Measurements from ENCODE around the gene BICRA. TPM values are rescaled to one million over a fixed set of nuclear protein-coding genes. Genes with fewer than 3 reads are reported as not detected.
"Not testable (repeated sequence)": the region's sequence is repeated elsewhere in the genome, so short reads cannot be mapped to it uniquely, and the experiment has no call there.

BICRA gene
- total RNA-seq, 1 donor from 2014 or later = 17.1 TPM

DNA sequence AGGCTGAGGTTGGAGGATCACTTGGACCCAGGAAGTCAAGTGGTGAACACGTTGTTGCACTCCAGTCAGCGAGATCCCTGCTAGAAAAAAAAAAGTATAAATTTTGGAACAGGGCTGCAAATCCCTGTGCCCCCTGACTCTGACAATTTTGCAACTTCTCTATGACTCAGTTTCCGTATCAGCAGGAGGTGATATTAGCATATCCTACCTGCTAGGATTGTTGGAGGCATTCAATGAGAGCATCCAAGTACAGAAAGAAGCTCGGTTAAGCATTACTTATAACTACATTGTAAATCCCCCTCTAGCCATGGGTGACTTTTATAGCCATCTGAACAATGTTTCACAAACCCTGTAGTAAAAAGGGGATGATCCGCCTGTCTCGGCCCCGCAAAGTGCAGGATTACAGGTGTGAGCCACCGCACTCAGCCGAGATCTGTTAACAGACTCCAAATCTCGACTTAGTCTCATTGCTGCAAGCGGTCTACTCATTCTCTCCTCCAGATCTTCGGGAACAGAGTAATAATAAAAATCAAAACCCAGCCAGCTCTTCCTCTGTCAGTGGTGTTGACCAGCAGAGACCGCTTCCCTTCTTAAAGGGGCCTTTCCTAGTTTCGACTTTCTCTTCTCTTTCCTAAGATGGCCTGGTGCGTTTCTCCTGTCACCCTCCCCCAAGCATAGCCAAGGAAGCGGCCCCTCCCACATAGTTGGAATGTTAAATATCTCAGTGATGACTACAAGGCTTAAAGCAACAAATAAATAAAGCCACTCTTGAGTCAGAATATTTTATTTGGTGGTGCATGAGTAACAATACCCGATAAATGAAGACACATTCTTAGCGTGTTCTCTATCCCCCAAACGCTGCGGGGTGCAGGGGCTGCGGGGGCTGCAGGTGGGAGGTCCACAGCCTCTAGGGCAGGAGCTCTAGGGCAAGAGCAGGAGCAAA, 10.3 kb upstream of the BICRA start:
- TF ChIP-seq, protein P1, sequence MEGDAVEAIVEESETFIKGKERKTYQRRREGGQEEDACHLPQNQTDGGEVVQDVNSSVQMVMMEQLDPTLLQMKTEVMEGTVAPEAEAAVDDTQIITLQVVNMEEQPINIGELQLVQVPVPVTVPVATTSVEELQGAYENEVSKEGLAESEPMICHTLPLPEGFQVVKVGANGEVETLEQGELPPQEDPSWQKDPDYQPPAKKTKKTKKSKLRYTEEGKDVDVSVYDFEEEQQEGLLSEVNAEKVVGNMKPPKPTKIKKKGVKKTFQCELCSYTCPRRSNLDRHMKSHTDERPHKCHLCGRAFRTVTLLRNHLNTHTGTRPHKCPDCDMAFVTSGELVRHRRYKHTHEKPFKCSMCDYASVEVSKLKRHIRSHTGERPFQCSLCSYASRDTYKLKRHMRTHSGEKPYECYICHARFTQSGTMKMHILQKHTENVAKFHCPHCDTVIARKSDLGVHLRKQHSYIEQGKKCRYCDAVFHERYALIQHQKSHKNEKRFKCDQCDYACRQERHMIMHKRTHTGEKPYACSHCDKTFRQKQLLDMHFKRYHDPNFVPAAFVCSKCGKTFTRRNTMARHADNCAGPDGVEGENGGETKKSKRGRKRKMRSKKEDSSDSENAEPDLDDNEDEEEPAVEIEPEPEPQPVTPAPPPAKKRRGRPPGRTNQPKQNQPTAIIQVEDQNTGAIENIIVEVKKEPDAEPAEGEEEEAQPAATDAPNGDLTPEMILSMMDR (IDR thresholded peaks at IDR 0.05) = no peak
- Mint-ChIP-seq H3K4me1 (ENCODE audit: unreplicated experiment) (peaks cover 26% of the 10 kb centered on the region), H3K9me3 (ENCODE audit: unreplicated experiment) (no peaks in the 10 kb centered on the region), H3K27ac (ENCODE audit: unreplicated experiment) (peak overlapping the region; percentile 92), H3K4me3 (ENCODE audit: unreplicated experiment) (peak overlapping the region; percentile 88), H3K36me3 (ENCODE audit: unreplicated experiment) (no peaks in the 10 kb centered on the region), H3K27me3 (ENCODE audit: unreplicated experiment) (no peaks in the 10 kb centered on the region)
- no peak for DNase-seq (ENCODE audit: extremely low spot score, unreplicated experiment)

DNA sequence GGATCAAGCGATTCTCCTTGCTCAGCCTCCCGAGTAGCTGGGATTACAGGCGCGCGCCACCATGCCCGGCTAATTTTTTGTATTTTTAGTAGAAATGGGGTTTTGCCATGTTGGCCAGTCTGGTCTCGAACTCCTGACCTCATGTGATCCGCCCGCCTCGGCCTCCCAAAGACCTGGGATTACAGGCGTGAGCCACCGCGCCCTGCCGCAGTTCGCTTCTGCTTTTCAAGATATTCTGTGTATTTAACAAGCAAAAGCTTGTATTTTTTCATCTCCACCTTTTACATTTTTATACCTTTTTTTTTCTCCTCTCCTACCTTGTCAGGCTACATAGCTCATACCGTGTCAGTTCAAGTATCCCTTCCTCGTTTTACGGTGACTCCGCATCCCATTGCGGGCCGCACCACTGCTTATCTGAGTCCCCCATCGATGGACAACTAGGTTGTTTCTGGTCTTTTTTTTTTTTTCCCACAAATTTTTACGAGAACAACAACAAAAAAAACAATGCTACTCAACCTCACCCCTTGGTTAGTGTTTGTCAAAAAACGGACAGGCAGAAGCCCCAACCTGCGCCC, 9.2 kb upstream of the BICRA start:
- DNase-seq (ENCODE audit: extremely low spot score, unreplicated experiment); H3K36me3 Mint-ChIP-seq (ENCODE audit: unreplicated experiment); H3K27me3 Mint-ChIP-seq (ENCODE audit: unreplicated experiment); H3K9me3 Mint-ChIP-seq (ENCODE audit: unreplicated experiment): not testable (repeated sequence)
- peaks cover 26% of the 10 kb centered on the region for H3K4me1 Mint-ChIP-seq (ENCODE audit: unreplicated experiment)
- peak overlapping the region; percentile 88 for H3K4me3 Mint-ChIP-seq (ENCODE audit: unreplicated experiment)
- peak overlapping the region; percentile 92 for H3K27ac Mint-ChIP-seq (ENCODE audit: unreplicated experiment)

- TF ChIP-seq, protein P1 (IDR thresholded peaks at IDR 0.05) = no peak
- peak; percentile 100 for DNase-seq (ENCODE audit: extremely low spot score, unreplicated experiment)
- Mint-ChIP-seq H3K36me3 (ENCODE audit: unreplicated experiment) (no peaks in the 10 kb centered on the region), H3K4me1 (ENCODE audit: unreplicated experiment) (peaks cover 26% of the 10 kb centered on the region), H3K4me3 (ENCODE audit: unreplicated experiment) (peak overlapping the region; percentile 88), H3K9me3 (ENCODE audit: unreplicated experiment) (no peaks in the 10 kb centered on the region), H3K27ac (ENCODE audit: unreplicated experiment) (peak overlapping the region; percentile 92), H3K27me3 (ENCODE audit: unreplicated experiment) (no peaks in the 10 kb centered on the region)
Observed at GRCh38 chr19:47600246-47601179, 8.4 kb upstream of the BICRA start.

DNA sequence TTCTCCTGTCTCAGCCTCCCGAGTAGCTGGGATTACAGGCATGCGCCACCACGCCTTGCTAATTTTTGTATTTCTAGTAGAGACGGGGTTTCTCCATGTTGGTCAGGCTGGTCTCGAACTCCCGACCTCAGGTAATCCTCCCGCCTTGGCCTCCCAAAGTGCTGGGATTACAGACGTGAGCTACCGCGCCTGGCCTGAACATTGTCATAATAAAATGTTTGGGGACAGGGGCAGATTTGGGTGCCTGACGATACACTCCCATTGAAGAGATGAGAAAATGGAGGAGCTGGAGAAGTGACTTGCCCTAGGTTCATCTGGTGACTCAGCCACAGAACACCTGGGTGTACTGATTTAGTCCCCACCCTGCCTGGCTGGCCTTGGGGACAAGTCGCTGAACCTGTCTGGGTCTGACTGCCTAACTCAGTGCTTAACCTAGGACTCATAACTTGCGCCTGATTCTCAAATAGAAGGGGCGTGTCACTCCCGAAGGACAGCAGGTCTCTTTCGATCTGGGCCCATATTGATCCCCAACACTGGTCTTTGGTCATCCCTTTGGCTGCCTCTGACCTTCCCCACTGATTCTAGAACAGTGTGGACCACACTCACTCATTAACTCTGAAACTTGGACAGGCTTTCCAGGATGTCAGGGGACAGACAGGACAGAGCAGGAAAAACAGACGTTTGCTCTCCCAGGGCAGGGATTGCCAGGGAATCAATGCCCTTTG, 7.6 kb upstream of the BICRA start:
- Mint-ChIP-seq H3K4me3 (ENCODE audit: unreplicated experiment) (peak overlapping the region; percentile 77), H3K9me3 (ENCODE audit: unreplicated experiment) (no peaks in the 10 kb centered on the region), H3K4me1 (ENCODE audit: unreplicated experiment) (peaks cover 26% of the 10 kb centered on the region), H3K27me3 (ENCODE audit: unreplicated experiment) (no peaks in the 10 kb centered on the region), H3K27ac (ENCODE audit: unreplicated experiment) (peak overlapping the region; percentile 79), H3K36me3 (ENCODE audit: unreplicated experiment) (no peaks in the 10 kb centered on the region)
- DNase-seq (ENCODE audit: extremely low spot score, unreplicated experiment) = no peak
- TF ChIP-seq, protein P1 (IDR thresholded peaks at IDR 0.05) = no peak

Measured in osteocyte (in vitro differentiated cells).